ENCODE data around the gene GOLIM4.

The GOLIM4 gene

DNA sequence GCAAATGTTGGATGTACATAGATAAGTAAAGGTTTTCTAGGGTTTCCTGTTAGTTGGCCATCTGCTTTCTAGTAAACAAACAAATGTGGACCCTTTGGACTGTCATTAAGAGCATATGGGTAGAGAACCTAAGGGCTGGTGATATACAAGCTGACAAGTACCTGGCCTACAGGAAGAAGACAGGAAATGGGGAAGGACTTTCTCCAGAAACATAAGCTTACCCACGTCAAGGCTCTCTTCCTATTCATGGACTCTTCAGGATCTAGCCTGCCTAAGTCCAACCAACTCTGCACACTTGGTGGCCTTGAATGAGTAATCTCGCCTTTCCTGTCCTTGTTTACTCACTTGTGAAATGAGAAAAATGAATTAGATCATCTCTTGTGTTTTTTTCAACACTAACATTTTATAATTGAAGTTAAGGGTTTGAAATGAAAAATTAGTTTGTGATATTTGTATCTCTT lies 22.2 kb upstream of the GOLIM4 start:
- no peaks in the 10 kb centered on the region for H3K36me3 ChIP-seq
- no peak overlapping the region for H3K27ac ChIP-seq
- intact Hi-C loops (cut with DNase I; ENCODE audit: low total_unique reads) = no loop called here
- DNase-seq = no peak
- TF ChIP-seq, protein P1, sequence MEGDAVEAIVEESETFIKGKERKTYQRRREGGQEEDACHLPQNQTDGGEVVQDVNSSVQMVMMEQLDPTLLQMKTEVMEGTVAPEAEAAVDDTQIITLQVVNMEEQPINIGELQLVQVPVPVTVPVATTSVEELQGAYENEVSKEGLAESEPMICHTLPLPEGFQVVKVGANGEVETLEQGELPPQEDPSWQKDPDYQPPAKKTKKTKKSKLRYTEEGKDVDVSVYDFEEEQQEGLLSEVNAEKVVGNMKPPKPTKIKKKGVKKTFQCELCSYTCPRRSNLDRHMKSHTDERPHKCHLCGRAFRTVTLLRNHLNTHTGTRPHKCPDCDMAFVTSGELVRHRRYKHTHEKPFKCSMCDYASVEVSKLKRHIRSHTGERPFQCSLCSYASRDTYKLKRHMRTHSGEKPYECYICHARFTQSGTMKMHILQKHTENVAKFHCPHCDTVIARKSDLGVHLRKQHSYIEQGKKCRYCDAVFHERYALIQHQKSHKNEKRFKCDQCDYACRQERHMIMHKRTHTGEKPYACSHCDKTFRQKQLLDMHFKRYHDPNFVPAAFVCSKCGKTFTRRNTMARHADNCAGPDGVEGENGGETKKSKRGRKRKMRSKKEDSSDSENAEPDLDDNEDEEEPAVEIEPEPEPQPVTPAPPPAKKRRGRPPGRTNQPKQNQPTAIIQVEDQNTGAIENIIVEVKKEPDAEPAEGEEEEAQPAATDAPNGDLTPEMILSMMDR (IDR thresholded peaks at IDR 0.05) = no peak
- H3K4me3 ChIP-seq = no peak overlapping the region
- no peaks in the 10 kb centered on the region for H3K27me3 ChIP-seq
- H3K9me3 ChIP-seq = no peaks in the 10 kb centered on the region
- peaks cover 0 to 9% (median 3%) of the 10 kb centered on the region in 4 donors for H3K4me1 ChIP-seq

DNA sequence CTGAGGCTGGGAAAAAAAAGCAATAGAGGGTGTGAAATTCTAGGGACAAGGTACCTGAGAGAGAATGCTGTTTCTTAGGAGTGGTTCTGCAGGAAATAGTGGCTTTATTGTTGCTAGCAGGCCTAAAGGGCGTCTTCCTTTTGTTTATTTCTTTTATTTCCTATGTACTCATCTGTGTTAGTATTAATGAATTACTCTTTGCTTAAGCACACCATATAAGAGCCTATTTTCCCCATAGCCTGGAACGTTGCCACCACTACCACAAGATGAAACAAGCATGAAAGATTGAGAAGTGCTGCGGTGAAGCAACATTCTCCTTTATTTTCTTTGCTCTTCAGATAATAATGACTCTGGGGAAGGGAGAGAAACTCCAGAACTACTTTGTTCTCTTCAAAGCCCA lies 21.3 kb upstream of the GOLIM4 start:
- Histone ChIP-seq H3K27me3 (no peaks in the 10 kb centered on the region), H3K4me1 (peaks cover 0 to 9% (median 3%) of the 10 kb centered on the region in 4 donors), H3K4me3 (no peak overlapping the region), H3K36me3 (no peaks in the 10 kb centered on the region), H3K27ac (no peak overlapping the region), H3K9me3 (no peaks in the 10 kb centered on the region)
- no peak for DNase-seq
- TF ChIP-seq, protein P1 (IDR thresholded peaks at IDR 0.05) = no peak
- intact Hi-C loops (cut with DNase I; ENCODE audit: low total_unique reads) = no loop called here

DNA sequence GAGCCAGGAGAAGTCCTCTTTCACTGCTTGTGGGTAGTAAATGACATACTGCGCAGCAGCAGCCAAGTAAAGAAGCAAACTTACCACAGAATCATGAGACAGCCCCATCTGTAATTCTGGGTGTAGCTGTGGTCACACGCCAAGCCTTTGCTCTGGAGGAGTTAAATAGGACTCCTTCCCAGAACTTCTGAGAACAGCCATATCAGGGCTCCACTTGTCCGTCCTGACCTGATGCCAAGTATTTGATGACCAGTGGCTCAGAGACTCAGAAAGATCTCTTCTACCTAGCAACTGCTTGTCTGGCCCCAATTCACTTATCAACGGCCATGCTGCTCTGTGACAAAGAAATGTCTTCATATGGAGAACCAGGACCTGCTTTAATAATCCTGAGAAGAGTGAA lies 20.6 kb upstream of the GOLIM4 start:
- H3K4me1 ChIP-seq = peaks cover 0 to 4% (median under 1%) of the 10 kb centered on the region in 4 donors
- no peaks in the 10 kb centered on the region for H3K36me3 ChIP-seq
- TF ChIP-seq, protein P1 (IDR thresholded peaks at IDR 0.05) = no peak
- DNase-seq = peak in 1 of 2 donors; percentile 43
- no peak overlapping the region for H3K27ac ChIP-seq
- H3K4me3 ChIP-seq = no peak overlapping the region
- no peaks in the 10 kb centered on the region for H3K27me3 ChIP-seq
- no peaks in the 10 kb centered on the region for H3K9me3 ChIP-seq
- intact Hi-C loops (cut with DNase I; ENCODE audit: low total_unique reads) = no loop called here

DNA sequence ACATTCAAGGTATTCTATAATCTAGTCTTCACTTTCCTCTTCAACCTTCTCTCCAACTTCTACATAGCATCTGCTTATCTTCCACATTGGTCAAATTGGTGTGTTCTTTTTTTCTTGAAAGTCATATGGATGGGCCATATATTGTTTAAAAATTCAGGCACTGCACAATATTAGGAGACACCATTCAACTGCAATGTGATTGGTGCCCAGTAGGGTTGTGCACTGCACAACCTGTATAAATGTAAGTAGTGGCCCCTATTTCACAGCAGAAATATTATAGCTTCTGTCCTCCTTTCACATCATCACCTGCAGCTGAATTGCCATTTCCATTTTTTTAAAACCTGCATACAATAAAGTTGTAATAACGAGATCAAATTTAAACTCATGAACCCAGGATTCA lies 18.1 kb upstream of the GOLIM4 start:
- Histone ChIP-seq H3K4me3 (no peak overlapping the region), H3K27ac (no peak overlapping the region), H3K4me1 (no peaks in the 10 kb centered on the region), H3K9me3 (no peaks in the 10 kb centered on the region), H3K36me3 (no peaks in the 10 kb centered on the region), H3K27me3 (no peaks in the 10 kb centered on the region)
- intact Hi-C loops (cut with DNase I; ENCODE audit: low total_unique reads) = no loop called here
- TF ChIP-seq, protein P1 (IDR thresholded peaks at IDR 0.05) = no peak
- DNase-seq = no peak

DNA sequence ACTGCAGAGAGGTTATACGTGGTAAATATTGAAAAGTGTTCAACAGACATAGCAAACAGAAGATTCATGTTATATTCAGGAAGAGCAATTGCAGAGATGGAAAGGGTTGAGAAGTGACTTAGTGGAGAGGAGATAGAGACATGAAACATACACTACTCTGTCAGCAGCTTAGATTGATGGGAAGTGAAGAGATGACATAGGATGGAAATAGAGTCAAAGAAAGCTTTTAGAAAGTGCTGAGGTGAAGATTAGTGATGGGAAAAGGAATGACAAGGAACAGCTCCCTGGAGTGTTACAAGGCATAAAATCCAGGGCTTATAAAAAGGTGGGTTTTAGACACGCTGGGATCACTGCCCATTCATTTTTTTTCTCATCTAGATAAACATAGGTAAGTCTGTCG lies 17.2 kb upstream of the GOLIM4 start:
- H3K4me1 ChIP-seq = no peaks in the 10 kb centered on the region
- no peak overlapping the region for H3K4me3 ChIP-seq
- H3K36me3 ChIP-seq = no peaks in the 10 kb centered on the region
- TF ChIP-seq, protein P1 (IDR thresholded peaks at IDR 0.05) = no peak
- H3K27me3 ChIP-seq = no peaks in the 10 kb centered on the region
- H3K9me3 ChIP-seq = no peaks in the 10 kb centered on the region
- H3K27ac ChIP-seq = no peak overlapping the region
- intact Hi-C loops (cut with DNase I; ENCODE audit: low total_unique reads) = no loop called here
- DNase-seq = no peak

DNA sequence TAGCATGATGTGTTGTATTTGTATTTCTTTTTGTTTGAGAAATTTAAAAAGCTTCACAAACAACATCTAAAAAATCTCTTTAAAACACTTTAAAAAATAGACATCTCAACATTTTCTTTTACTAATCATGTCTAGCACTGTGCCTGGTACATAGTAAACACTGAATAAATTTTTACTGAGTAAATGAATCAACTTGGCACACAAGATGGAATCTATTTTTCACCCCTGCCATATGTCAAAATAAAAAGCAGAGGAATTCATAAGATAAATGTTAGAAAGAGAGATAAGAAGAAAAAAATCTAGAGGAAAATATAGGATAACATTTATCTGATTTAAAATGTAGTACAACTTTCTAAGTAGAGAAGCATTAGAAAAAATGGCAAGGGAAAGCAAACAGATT lies 8.6 kb upstream of the GOLIM4 start:
- no peak for DNase-seq
- no peaks in the 10 kb centered on the region for H3K27me3 ChIP-seq
- TF ChIP-seq, protein P1 (IDR thresholded peaks at IDR 0.05) = no peak
- no peak overlapping the region for H3K27ac ChIP-seq
- H3K9me3 ChIP-seq = no peaks in the 10 kb centered on the region
- intact Hi-C loops (cut with DNase I; ENCODE audit: low total_unique reads) = no loop called here
- H3K4me1 ChIP-seq = no peaks in the 10 kb centered on the region
- H3K36me3 ChIP-seq = no peaks in the 10 kb centered on the region
- no peak overlapping the region for H3K4me3 ChIP-seq

Measured in tibial artery (tissue), 4 donors.